ENCODE results near the gene OTUB2.

OTUB2 gene

DNA sequence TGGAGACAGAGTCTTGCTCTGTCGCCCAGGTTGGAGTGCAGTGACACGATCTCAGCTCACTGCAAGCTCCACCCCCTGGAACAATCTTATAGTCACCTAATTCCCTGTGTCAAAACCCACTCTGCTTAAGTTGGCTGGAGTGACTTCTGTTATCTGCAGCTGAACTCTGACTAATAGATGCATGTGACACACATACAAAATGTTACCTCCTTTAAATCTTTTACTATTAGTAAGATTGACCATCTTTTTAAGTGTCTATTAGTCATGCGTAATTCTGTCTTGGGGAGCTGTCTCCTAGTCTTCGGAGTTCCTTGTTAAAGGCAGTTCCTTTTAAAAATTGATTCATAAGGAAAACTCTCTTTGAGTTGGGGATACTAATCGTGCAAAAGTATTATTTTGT is 62.4 kb downstream of the OTUB2 start:
- H3K4me3 ChIP-seq (ENCODE audit: low read depth, low read length), result no peak overlapping the region
- DNase-seq (ENCODE audit: low read depth), result no peak
- TF ChIP-seq, protein P1, sequence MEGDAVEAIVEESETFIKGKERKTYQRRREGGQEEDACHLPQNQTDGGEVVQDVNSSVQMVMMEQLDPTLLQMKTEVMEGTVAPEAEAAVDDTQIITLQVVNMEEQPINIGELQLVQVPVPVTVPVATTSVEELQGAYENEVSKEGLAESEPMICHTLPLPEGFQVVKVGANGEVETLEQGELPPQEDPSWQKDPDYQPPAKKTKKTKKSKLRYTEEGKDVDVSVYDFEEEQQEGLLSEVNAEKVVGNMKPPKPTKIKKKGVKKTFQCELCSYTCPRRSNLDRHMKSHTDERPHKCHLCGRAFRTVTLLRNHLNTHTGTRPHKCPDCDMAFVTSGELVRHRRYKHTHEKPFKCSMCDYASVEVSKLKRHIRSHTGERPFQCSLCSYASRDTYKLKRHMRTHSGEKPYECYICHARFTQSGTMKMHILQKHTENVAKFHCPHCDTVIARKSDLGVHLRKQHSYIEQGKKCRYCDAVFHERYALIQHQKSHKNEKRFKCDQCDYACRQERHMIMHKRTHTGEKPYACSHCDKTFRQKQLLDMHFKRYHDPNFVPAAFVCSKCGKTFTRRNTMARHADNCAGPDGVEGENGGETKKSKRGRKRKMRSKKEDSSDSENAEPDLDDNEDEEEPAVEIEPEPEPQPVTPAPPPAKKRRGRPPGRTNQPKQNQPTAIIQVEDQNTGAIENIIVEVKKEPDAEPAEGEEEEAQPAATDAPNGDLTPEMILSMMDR (IDR thresholded peaks at IDR 0.05; ENCODE audit: control insufficient read depth, extremely low read depth, insufficient read depth), result no peak

DNA sequence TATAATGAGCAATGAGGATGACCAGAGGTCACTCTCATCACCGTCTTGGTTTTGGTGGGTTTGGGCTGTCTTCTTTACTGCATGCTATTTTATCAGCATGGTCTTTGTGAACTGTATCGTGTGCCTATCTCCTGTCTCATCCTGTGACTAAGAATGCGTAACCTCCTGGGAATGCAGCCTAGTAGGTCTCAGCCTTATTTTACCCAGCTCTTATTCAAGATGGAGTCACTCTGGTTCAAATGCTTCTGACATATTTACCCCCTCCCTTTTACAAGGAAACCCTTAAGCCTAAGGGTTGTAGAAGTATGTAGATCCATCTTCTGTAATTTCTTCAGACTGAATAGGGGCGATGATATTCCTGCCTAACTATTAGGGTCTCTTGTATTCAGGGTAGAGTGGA is 63.3 kb downstream of the OTUB2 start:
- H3K4me3 ChIP-seq (ENCODE audit: low read depth, low read length), result no peak overlapping the region
- DNase-seq (ENCODE audit: low read depth), result no peak
- TF ChIP-seq, protein P1 (IDR thresholded peaks at IDR 0.05; ENCODE audit: control insufficient read depth, extremely low read depth, insufficient read depth), result no peak

DNA sequence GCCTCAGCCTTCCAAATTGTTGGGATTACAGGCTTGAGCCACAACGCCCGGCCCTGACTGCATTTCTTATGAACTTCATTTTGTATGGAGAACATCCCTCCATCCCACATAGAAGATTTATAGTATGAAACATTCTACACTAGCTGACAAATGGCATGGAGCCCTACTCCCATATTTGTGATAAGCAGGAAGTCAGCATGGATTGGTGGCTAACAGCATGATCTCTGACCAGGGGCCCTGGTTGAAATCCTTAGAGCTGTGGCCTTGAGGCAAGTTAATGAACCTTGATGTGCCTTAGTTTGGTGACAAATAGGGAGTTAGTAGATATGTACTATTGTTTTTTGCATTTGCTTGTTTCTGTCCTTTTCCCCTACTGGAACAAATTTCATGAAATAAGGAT is 67.3 kb downstream of the OTUB2 start:
- TF ChIP-seq, protein P1 (IDR thresholded peaks at IDR 0.05; ENCODE audit: control insufficient read depth, extremely low read depth, insufficient read depth), result no peak
- no peak overlapping the region for H3K4me3 ChIP-seq (ENCODE audit: low read depth, low read length)
- DNase-seq (ENCODE audit: low read depth), result no peak

DNA sequence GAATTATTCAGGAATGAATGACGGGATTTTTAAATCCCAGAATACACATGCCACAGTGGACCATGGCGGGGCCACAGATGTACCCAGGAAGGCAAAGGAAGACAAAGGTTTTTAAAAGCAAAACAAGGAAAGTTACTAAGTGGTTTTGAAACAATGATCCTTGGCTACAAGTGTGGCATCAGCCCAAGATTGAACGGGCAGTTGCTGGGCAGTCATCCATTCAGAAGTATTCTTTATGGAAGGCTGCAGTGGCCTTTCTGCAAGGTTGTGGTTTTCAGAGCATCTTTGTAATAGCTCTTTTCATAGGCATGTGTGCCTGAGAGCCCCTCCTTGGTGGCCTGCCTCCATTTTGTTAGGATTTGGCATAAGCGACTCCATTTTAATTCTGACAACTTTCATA is 71.0 kb downstream of the OTUB2 start:
- TF ChIP-seq, protein P1 (IDR thresholded peaks at IDR 0.05; ENCODE audit: control insufficient read depth, extremely low read depth, insufficient read depth), result no peak
- DNase-seq (ENCODE audit: low read depth), result no peak

More for the DNA sequence above, 71.0 kb downstream of the OTUB2 start:
- H3K4me3 ChIP-seq (ENCODE audit: low read depth, low read length), result no peak overlapping the region

Measured in LNCaP clone FGC (cell line).